A549 (cell line): Measurements from ENCODE around the gene IVD.

Experiments used
- CEBPB ChIP-seq, 2 experiments: fragments of >200 bp in 1 of 2; sonication (Bioruptor Twin) in 1 of 2; formaldehyde crosslinking in 1 of 2; IDR thresholded peaks; 2 replicates each; pipeline ENCODE4 v1.6.1; 2012 to 2016
- CHD2 ChIP-seq: fragments of 150-350 bp; IDR thresholded peaks from 2 replicates; pipeline ENCODE4 v1.6.1; 2014; ENCODE audit warnings: low read length; ENCODE audit not compliant: partially characterized antibody
- MAFK ChIP-seq: fragments of 450-650 bp; IDR thresholded peaks from 2 replicates; pipeline ENCODE4 v1.6.1; 2014; ENCODE audit not compliant: partially characterized antibody
- MYC ChIP-seq: IDR thresholded peaks from 2 replicates; pipeline ENCODE4 v1.6.1; 2012; ENCODE audit warnings: mild to moderate bottlenecking, inconsistent platforms, low read length, improper control_type of control experiment, borderline replicate concordance
- POLR2A ChIP-seq: IDR thresholded peaks from 2 replicates; pipeline ENCODE4 v1.6.1; 2012; ENCODE audit warnings: mild to moderate bottlenecking, low read length
- TF ChIP-seq, protein P1 (sequence below): fragments of 250-450 bp; sonication (Bioruptor Pico); IDR thresholded peaks from 2 replicates; pipeline ENCODE4 v1.5.0; 2021; ENCODE audit warnings: mild to moderate bottlenecking, moderate library complexity, borderline replicate concordance

DNA sequence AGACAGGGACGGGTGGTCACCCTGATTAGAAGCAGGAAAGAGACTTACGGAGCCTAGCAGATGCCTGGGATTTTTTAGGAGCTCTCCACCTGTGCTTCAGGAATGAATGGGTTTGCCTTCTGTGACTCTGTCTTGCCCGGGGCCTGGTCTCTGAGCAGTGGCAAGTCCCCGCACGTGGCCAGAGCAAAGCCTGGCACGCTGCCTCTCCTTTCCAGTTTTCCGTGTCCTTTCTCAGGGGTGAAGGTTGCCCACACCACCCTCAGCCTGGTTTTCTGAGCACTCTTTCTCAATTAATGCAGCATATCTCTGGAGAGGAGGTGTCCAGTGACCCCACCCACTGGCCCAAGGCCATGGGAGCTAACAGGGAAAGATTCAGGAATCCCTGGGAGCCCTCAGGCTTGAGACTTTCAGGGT lies 50.7 kb downstream of the IVD start:
- TF ChIP-seq POLR2A (no peak), CEBPB (IDR thresholded peaks at IDR 0.05) (no peak), MYC (no peak), CHD2 (no peak), MAFK (no peak)
- TF ChIP-seq, protein P1, sequence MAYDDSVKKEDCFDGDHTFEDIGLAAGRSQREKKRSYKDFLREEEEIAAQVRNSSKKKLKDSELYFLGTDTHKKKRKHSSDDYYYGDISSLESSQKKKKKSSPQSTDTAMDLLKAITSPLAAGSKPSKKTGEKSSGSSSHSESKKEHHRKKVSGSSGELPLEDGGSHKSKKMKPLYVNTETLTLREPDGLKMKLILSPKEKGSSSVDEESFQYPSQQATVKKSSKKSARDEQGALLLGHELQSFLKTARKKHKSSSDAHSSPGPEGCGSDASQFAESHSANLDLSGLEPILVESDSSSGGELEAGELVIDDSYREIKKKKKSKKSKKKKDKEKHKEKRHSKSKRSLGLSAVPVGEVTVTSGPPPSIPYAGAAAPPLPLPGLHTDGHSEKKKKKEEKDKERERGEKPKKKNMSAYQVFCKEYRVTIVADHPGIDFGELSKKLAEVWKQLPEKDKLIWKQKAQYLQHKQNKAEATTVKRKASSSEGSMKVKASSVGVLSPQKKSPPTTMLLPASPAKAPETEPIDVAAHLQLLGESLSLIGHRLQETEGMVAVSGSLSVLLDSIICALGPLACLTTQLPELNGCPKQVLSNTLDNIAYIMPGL (CRISPR knock-in tag) = no peak
